A549 (cell line): ENCODE data around the gene MOBP. TPM values are rescaled to one million over a fixed set of nuclear protein-coding genes. Genes with fewer than 3 reads are reported as not detected.
A peak's percentile ranks its signal among the peaks of the same experiment; 100 is the strongest.

Source experiments
- ATAC-seq, 2 experiments: fragments of 200-7000 bp in 1 of 2; fragments of >200 bp in 1 of 2; cut with Nextera tagmentation in 1 of 2; cut with Tn5 transposase in 1 of 2; 3 replicates each; pipeline versions ENCODE4 v1.8.0 to v1.9.1; 2018 to 2020; ENCODE audit warnings: mild to moderate bottlenecking in 1 of 2, moderate library complexity in 1 of 2
- CTCF ChIA-PET: fragments of 300-600 bp; sonication (Branson Sonifier 250); formaldehyde crosslinking; extraction: SDS; loops from one replicate; lab custom pipeline; 2021; ENCODE audit warnings: antibody characterized with exemption, inconsistent platforms; lab: Yijun Ruan, JAX
- POLR2A ChIA-PET: fragments of 350-600 bp; formaldehyde crosslinking; extraction: SDS; loops from one replicate; lab custom pipeline; 2021; ENCODE audit warnings: antibody characterized with exemption, inconsistent platforms; lab: Yijun Ruan, JAX
- DNase-seq, 2 experiments: peaks; one replicate each; pipeline versions ENCODE4 v3.0.0 to v3.0.0-alpha.2; 2011 to 2016; ENCODE audit warnings: low read depth in 1 of 2, low spot score in 1 of 2
- FAIRE-seq: peaks from 2 replicates; lab custom pipeline; 2011; peaks lifted over from hg19 to GRCh38; lab: Jason Lieb, UNC
- H3K27ac ChIP-seq, 2 experiments: fragments of >200 bp; sonication (Bioruptor Twin); formaldehyde crosslinking; 3 replicates each; pipeline ENCODE4 v1.5.1; 2016 to 2017
- H3K4me1 ChIP-seq: fragments of >200 bp; sonication (Bioruptor Twin); formaldehyde crosslinking; 3 replicates; pipeline ENCODE4 v1.6.1; 2016
- H3K4me2 ChIP-seq: fragments of >200 bp; sonication (Bioruptor Twin); formaldehyde crosslinking; 3 replicates; pipeline ENCODE4 v1.6.1; 2016
- H3K4me3 ChIP-seq: fragments of >200 bp; sonication (Bioruptor Twin); formaldehyde crosslinking; 3 replicates; pipeline ENCODE4 v1.5.1; 2016
- H3K9me3 ChIP-seq: fragments of >200 bp; sonication (Bioruptor Twin); formaldehyde crosslinking; 3 replicates; pipeline ENCODE4 v1.6.1; 2016
- BCL3 ChIP-seq: fragments of >200 bp; sonication (Bioruptor Twin); formaldehyde crosslinking; IDR thresholded peaks from 3 replicates; pipeline ENCODE4 v1.6.1; 2016
- CEBPB ChIP-seq, 2 experiments: fragments of >200 bp in 1 of 2; sonication (Bioruptor Twin) in 1 of 2; formaldehyde crosslinking in 1 of 2; IDR thresholded peaks; 2 replicates each; pipeline ENCODE4 v1.6.1; 2012 to 2016
- ESRRA ChIP-seq: fragments of 150-350 bp; IDR thresholded peaks from 2 replicates; pipeline ENCODE4 v1.6.1; 2014; ENCODE audit warnings: mild to moderate bottlenecking, low read length, borderline replicate concordance
- FOSB ChIP-seq: fragments of 250-450 bp; sonication (Bioruptor Pico); IDR thresholded peaks from 2 replicates; pipeline ENCODE4 v1.5.0; 2020; ENCODE audit warnings: mild to moderate bottlenecking, moderate library complexity
- FOSL2 ChIP-seq, 2 experiments: fragments of 450-650 bp in 1 of 2; fragments of >200 bp in 1 of 2; sonication (Bioruptor Twin) in 1 of 2; formaldehyde crosslinking; IDR thresholded peaks; 2 replicates each; pipeline versions ENCODE4 v1.5.0 to v1.6.1; 2016 to 2020; ENCODE audit warnings: mild to moderate bottlenecking in 1 of 2, moderate library complexity in 1 of 2
- GATA3 ChIP-seq: IDR thresholded peaks from 2 replicates; pipeline ENCODE4 v1.6.1; 2012; ENCODE audit warnings: borderline replicate concordance
- HDAC2 ChIP-seq: fragments of 200-600 bp; sonication (generic); IDR thresholded peaks from 2 replicates; pipeline ENCODE4 v1.6.1; 2016
- MAFK ChIP-seq: fragments of 450-650 bp; IDR thresholded peaks from 2 replicates; pipeline ENCODE4 v1.6.1; 2014; ENCODE audit not compliant: partially characterized antibody
- MYC ChIP-seq: IDR thresholded peaks from 2 replicates; pipeline ENCODE4 v1.6.1; 2012; ENCODE audit warnings: mild to moderate bottlenecking, inconsistent platforms, low read length, improper control_type of control experiment, borderline replicate concordance
- NFE2L2 ChIP-seq: fragments of 150-350 bp; conservative IDR thresholded peaks from 2 replicates; pipeline ENCODE4 v1.6.1; 2014; ENCODE audit warnings: low read length
- RAD21 ChIP-seq, 2 experiments: fragments of >200 bp in 1 of 2; sonication (Bioruptor Twin) in 1 of 2; formaldehyde crosslinking in 1 of 2; IDR thresholded peaks in 1 of 2; conservative IDR thresholded peaks in 1 of 2; 2 replicates in 1 of 2; 3 replicates in 1 of 2; pipeline ENCODE4 v1.6.1; 2012 to 2018; ENCODE audit warnings: inconsistent platforms in 1 of 2
- RCOR1 ChIP-seq: fragments of 150-350 bp; IDR thresholded peaks from 2 replicates; pipeline ENCODE4 v1.6.1; 2014; ENCODE audit warnings: antibody characterized with exemption, low read length, low read depth
- RFX5 ChIP-seq: fragments of 450-650 bp; IDR thresholded peaks from 2 replicates; pipeline ENCODE4 v1.7.1; 2014; ENCODE audit warnings: antibody characterized with exemption, mild to moderate bottlenecking, moderate library complexity
- SMC3 ChIP-seq: fragments of >200 bp; sonication (Bioruptor Twin); formaldehyde crosslinking; IDR thresholded peaks from 3 replicates; pipeline ENCODE4 v1.6.1; 2018; ENCODE audit warnings: inconsistent platforms
- ZC3H11A ChIP-seq: fragments of 450-650 bp; IDR thresholded peaks from 2 replicates; pipeline ENCODE4 v1.6.1; 2014; ENCODE audit warnings: antibody characterized with exemption, mild to moderate bottlenecking
- ZFP36 ChIP-seq: fragments of 450-650 bp; IDR thresholded peaks from 2 replicates; pipeline ENCODE4 v1.6.1; 2014; ENCODE audit warnings: borderline replicate concordance; ENCODE audit not compliant: partially characterized antibody
- WGBS: methylation state at CpG from one replicate; pipeline ENCODE4 v1.1.6; 2017; ENCODE audit errors: missing lambda C conversion rate; 5-methylcytosine and 5-hydroxymethylcytosine counted together
- polyA plus RNA-seq, 4 experiments: library from polyadenylated mRNA; depleted of rRNA in 3 of 4; stranded (reverse); fragments of >200 nt; fragmentation: RNase III in 1 of 4; extraction: RNeasy Plus Mini Kit Qiagen cat#74134 plus additional on column Dnase treatment in 1 of 4; gene quantifications; 2 replicates in 3 of 4; 3 replicates in 1 of 4; pipeline ENCODE4 v1.2.3, GENCODE V29; 2011 to 2017
- TF ChIP-seq, protein P1 (sequence below): fragments of 150-350 bp; IDR thresholded peaks from 2 replicates; pipeline ENCODE4 v1.6.1; 2014; ENCODE audit warnings: low read depth, mild to moderate bottlenecking, low read length
- TF ChIP-seq, protein P2 (sequence below): fragments of >200 bp; sonication (Bioruptor Twin); formaldehyde crosslinking; IDR thresholded peaks from 3 replicates; pipeline ENCODE4 v1.5.1; 2016
- TF ChIP-seq, protein P3 (sequence below): IDR thresholded peaks from 2 replicates; pipeline ENCODE4 v1.6.1; 2012; ENCODE audit warnings: low read depth, borderline replicate concordance

MOBP gene
- polyA plus RNA-seq, 2 of the 4 experiments (the other 2 are of a cell fraction), result 0.10 TPM; not detected in 1

DNA sequence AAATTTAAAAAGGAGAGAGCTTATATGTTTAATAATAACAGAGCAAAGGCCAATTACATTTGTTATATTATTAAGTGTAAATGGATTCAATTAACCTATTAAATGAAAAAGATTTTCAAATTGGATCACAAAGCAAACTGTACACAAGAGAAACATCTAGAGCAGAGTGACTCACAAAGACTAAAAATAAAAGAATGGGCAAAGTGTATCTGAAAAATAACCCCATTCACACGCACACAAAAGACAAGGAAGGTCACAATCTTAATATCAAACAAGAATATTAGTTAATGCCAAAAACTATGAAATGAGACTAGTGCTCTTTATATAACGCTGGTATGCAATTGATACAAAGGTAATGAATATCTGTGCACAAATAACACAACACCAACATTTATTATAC lies 65.7 kb downstream of the MOBP start (continued):
- no peak for TF ChIP-seq MAFK
- no peak for TF ChIP-seq ESRRA

DNA sequence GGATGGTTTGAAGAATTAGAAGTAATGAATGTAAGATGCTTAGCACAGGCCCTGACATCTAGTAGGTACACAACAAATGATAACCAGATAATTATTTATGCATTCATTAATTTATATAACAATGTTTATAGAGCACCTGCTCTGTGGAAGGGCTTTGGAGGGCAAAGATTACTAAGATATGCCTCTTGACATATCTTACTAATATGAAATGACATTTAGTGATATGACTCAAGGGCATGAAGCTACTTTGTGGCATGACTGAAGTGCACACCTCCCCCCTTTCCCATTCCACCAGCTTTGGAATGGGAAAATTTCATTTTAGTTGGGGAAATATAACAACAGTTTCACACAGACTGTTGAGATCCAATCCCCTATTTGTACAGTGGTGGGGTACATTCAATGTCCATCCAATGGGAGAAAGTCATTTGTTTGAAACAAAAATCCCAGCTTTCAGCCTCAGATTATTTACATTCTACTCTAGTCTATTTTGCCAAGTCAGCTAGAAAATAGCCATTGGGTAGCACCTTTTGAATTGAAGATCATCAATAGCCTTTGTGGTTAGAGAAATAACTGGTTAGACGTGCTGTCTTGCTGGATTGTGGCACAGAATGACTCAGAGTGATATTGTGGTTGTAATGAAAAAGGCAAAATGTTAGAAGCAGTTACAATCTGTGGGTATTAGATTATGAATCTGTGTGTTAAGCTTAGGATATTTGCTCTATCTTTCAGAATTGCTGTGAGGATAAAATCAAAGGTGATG lies 72.9 kb downstream of the MOBP start:
- Histone ChIP-seq H3K4me2 (no peak overlapping the region), H3K4me1 (no peaks in the 10 kb centered on the region), H3K4me3 (no peak overlapping the region), H3K9me3 (no peaks in the 10 kb centered on the region), H3K27ac (no peak overlapping the region)
- FAIRE-seq (no peak), ATAC-seq (no peak), DNase-seq (no peak)
- ChIA-PET POLR2A (no interaction called here), CTCF (interaction anchor here (0.7 to 5.4 kb wide), 7 partner anchors 9 to 778 kb away, joined by 3 to 45 read pairs (median 4); no protein-coding TSS in a partner anchor)
- TF ChIP-seq MYC, result no peak
- TF ChIP-seq MAFK, result peak; percentile 90
- 0% methylated on average over 1 of the region's 1 CpG for WGBS

GRCh38 chr3:39541442-39541841 lies 74.0 kb downstream of the MOBP start:
- CTCF ChIA-PET, result interaction anchor here (0.6 to 5.4 kb wide), 11 partner anchors 10 to 638 kb away, joined by 3 to 45 read pairs (median 7); no protein-coding TSS in a partner anchor
- DNase-seq, result no peak
- no peaks in the 10 kb centered on the region for H3K9me3 ChIP-seq
- ATAC-seq, result no peak
- no peak overlapping the region for H3K27ac ChIP-seq
- WGBS, result 31% methylated on average over 3 of the region's 3 CpGs
- FAIRE-seq, result no peak
- no peak overlapping the region for H3K4me3 ChIP-seq
- no peaks in the 10 kb centered on the region for H3K4me1 ChIP-seq
- TF ChIP-seq RFX5, result no peak
- no peak for TF ChIP-seq HDAC2
- TF ChIP-seq, protein P1, sequence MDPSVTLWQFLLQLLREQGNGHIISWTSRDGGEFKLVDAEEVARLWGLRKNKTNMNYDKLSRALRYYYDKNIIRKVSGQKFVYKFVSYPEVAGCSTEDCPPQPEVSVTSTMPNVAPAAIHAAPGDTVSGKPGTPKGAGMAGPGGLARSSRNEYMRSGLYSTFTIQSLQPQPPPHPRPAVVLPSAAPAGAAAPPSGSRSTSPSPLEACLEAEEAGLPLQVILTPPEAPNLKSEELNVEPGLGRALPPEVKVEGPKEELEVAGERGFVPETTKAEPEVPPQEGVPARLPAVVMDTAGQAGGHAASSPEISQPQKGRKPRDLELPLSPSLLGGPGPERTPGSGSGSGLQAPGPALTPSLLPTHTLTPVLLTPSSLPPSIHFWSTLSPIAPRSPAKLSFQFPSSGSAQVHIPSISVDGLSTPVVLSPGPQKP, result no peak
- TF ChIP-seq GATA3, result no peak
- TF ChIP-seq MYC, result no peak
- TF ChIP-seq, protein P2, sequence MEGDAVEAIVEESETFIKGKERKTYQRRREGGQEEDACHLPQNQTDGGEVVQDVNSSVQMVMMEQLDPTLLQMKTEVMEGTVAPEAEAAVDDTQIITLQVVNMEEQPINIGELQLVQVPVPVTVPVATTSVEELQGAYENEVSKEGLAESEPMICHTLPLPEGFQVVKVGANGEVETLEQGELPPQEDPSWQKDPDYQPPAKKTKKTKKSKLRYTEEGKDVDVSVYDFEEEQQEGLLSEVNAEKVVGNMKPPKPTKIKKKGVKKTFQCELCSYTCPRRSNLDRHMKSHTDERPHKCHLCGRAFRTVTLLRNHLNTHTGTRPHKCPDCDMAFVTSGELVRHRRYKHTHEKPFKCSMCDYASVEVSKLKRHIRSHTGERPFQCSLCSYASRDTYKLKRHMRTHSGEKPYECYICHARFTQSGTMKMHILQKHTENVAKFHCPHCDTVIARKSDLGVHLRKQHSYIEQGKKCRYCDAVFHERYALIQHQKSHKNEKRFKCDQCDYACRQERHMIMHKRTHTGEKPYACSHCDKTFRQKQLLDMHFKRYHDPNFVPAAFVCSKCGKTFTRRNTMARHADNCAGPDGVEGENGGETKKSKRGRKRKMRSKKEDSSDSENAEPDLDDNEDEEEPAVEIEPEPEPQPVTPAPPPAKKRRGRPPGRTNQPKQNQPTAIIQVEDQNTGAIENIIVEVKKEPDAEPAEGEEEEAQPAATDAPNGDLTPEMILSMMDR, result no peak
- no peak for TF ChIP-seq CEBPB (IDR thresholded peaks at IDR 0.05)
- TF ChIP-seq FOSL2 (IDR thresholded peaks at IDR 0.05), result no peak
- TF ChIP-seq FOSL2 (CRISPR knock-in tag; IDR thresholded peaks at IDR 0.05), result no peak
- no peak for TF ChIP-seq NFE2L2
- no peak for TF ChIP-seq BCL3
- TF ChIP-seq ZC3H11A, result no peak
- H3K4me2 ChIP-seq, result no peak overlapping the region; the same call in 2 of the 3 replicates
- POLR2A ChIA-PET, result no interaction called here

DNA sequence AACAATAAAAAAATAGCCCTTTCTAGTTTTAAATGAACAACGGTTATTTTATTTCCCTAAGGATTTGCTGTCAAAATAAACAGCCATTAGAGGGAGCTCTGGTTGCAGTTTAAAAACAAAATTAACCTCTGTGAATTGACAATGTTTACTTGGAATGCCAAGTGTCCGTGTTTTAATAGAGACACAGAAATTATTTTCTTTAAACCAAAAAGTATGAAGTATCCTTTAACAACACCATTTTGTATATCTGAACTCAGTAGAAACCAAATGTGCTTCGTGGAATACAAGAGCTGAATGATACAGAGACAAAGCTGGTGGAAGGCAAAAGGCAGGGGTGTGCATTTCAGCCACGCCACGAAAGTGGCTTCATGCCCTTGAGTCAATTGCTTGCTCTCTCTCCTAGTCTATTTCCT lies 74.4 kb downstream of the MOBP start:
- ChIA-PET POLR2A (no interaction called here), CTCF (interaction anchor here (0.5 to 5.4 kb wide), 16 partner anchors 9 to 921 kb away, joined by 3 to 45 read pairs (median 4); no protein-coding TSS in a partner anchor)
- 24% methylated on average over 5 of the region's 5 CpGs for WGBS
- H3K9me3 ChIP-seq, result no peaks in the 10 kb centered on the region
- FAIRE-seq (no peak), ATAC-seq (peak in 1 of 2 experiments; percentile 43; a peak in 1 of 6 replicates), DNase-seq (peak; percentile 12 to 13)
- H3K4me1 ChIP-seq, result no peaks in the 10 kb centered on the region
- TF ChIP-seq RAD21 (conservative IDR thresholded peaks at IDR 0.05 in 1 of 2, IDR thresholded peaks at IDR 0.05 in 1 of 2) (peak; percentile 75 to 78), FOSB (CRISPR knock-in tag) (no peak), SMC3 (peak; percentile 66), RCOR1 (no peak), ZFP36 (no peak)
- TF ChIP-seq, protein P2, result peak; percentile 77
- TF ChIP-seq, protein P3, sequence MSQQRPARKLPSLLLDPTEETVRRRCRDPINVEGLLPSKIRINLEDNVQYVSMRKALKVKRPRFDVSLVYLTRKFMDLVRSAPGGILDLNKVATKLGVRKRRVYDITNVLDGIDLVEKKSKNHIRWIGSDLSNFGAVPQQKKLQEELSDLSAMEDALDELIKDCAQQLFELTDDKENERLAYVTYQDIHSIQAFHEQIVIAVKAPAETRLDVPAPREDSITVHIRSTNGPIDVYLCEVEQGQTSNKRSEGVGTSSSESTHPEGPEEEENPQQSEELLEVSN, result no peak
- peak overlapping the region; percentile 46 for H3K4me2 ChIP-seq
- no peak overlapping the region for H3K27ac ChIP-seq
- H3K4me3 ChIP-seq, result no peak overlapping the region
